ENCODE data around the gene TOMT. TPM values are rescaled to one million over a fixed set of nuclear protein-coding genes. Genes with fewer than 3 reads are reported as not detected.

Gene TOMT
- total RNA-seq, 2 experiments from 2014 or later: not detected

- POLR2A ChIA-PET: interaction anchor here (0.8 to 1.7 kb wide), 7 partner anchors 8 to 163 kb away, joined by 3 to 6 read pairs (median 5); partner anchors contain the start of genes TOMT and XNDC1N
- peak; percentile 80 for TF ChIP-seq CTCF (IDR thresholded peaks at IDR 0.05)
- H3K4me1 Mint-ChIP-seq (ENCODE audit: low read depth): peaks cover 4% of the 10 kb centered on the region
- H3K4me3 Mint-ChIP-seq: no peak overlapping the region
- CTCF ChIA-PET: interaction anchor here (0.6 to 15.1 kb wide), 24 partner anchors 9 to 176 kb away, joined by 3 to 278 read pairs (median 4); partner anchors contain the start of gene NUMA1
- H3K9me3 Mint-ChIP-seq: no peaks in the 10 kb centered on the region
- DNase-seq (peak; percentile 82), ATAC-seq (peak; percentile 97)
- H3K27ac Mint-ChIP-seq: peak overlapping the region; percentile 75
- intact Hi-C loops (cut with micrococcal nuclease): loop anchor here (2.0 kb wide), 1 partner anchor 66 kb away; no protein-coding TSS in a partner anchor
- H3K27me3 Mint-ChIP-seq: no peaks in the 10 kb centered on the region
- peaks cover 3% of the 10 kb centered on the region for H3K36me3 Mint-ChIP-seq (ENCODE audit: low read depth)
Observed at GRCh38 chr11:72091292-72091691, 14.4 kb upstream of the TOMT start.

GRCh38 chr11:72098741-72099140, 7.0 kb upstream of the TOMT start:
- POLR2A ChIA-PET: interaction anchor here (0.8 to 4.9 kb wide), 6 partner anchors 8 to 82 kb away, joined by 3 to 25 read pairs (median 4); partner anchors contain the start of gene ANAPC15
- CTCF ChIA-PET: interaction anchor here (4.6 to 15.1 kb wide), 2 partner anchors 8 to 74 kb away, joined by 41 to 278 read pairs; no protein-coding TSS in a partner anchor
- DNase-seq (no peak), ATAC-seq (no peak)
- TF ChIP-seq CTCF (IDR thresholded peaks at IDR 0.05): no peak
- Mint-ChIP-seq H3K4me3 (no peak overlapping the region), H3K27ac (no peak overlapping the region), H3K36me3 (ENCODE audit: low read depth) (peaks cover 17% of the 10 kb centered on the region), H3K27me3 (no peaks in the 10 kb centered on the region), H3K4me1 (ENCODE audit: low read depth) (peaks cover 29% of the 10 kb centered on the region), H3K9me3 (no peaks in the 10 kb centered on the region)
- intact Hi-C loops (cut with micrococcal nuclease): no loop called here

- Mint-ChIP-seq H3K27me3 (no peaks in the 10 kb centered on the region), H3K4me3 (no peak overlapping the region), H3K9me3 (no peaks in the 10 kb centered on the region), H3K27ac (peak overlapping the region; percentile 1), H3K36me3 (ENCODE audit: low read depth) (peaks cover 17% of the 10 kb centered on the region), H3K4me1 (ENCODE audit: low read depth) (peaks cover 37% of the 10 kb centered on the region)
- ChIA-PET POLR2A (interaction anchor here (0.7 to 4.9 kb wide), 6 partner anchors 9 to 172 kb away, joined by 3 to 25 read pairs (median 6); partner anchors contain the start of genes ANAPC15 and XNDC1N), CTCF (interaction anchor here (0.9 to 15.1 kb wide), 5 partner anchors 9 to 139 kb away, joined by 3 to 278 read pairs (median 15); no protein-coding TSS in a partner anchor)
- no peak for TF ChIP-seq CTCF (IDR thresholded peaks at IDR 0.05)
- DNase-seq: no peak
- intact Hi-C loops (cut with micrococcal nuclease): no loop called here
- ATAC-seq: no peak
Observed at GRCh38 chr11:72100009-72100408, 5.7 kb upstream of the TOMT start.

- Mint-ChIP-seq H3K27me3 (no peaks in the 10 kb centered on the region), H3K27ac (peak overlapping the region; percentile 1), H3K4me1 (ENCODE audit: low read depth) (peaks cover 37% of the 10 kb centered on the region), H3K36me3 (ENCODE audit: low read depth) (peaks cover 17% of the 10 kb centered on the region), H3K9me3 (no peaks in the 10 kb centered on the region), H3K4me3 (no peak overlapping the region)
- no peak for DNase-seq
- ChIA-PET POLR2A (interaction anchor here (0.7 to 4.9 kb wide), 7 partner anchors 8 to 172 kb away, joined by 3 to 25 read pairs (median 3); partner anchors contain the start of genes ANAPC15 and XNDC1N), CTCF (interaction anchor here (0.9 to 15.1 kb wide), 5 partner anchors 9 to 138 kb away, joined by 3 to 278 read pairs (median 15); no protein-coding TSS in a partner anchor)
- intact Hi-C loops (cut with micrococcal nuclease): no loop called here
- no peak for ATAC-seq
- TF ChIP-seq CTCF (IDR thresholded peaks at IDR 0.05): no peak
Observed at GRCh38 chr11:72100462-72100861, 5.3 kb upstream of the TOMT start.

- ATAC-seq: no peak
- no peak for DNase-seq
- Mint-ChIP-seq H3K4me1 (ENCODE audit: low read depth) (peaks cover 37% of the 10 kb centered on the region), H3K27ac (peak overlapping the region; percentile 96), H3K4me3 (peak overlapping the region; percentile 95), H3K9me3 (no peaks in the 10 kb centered on the region), H3K36me3 (ENCODE audit: low read depth) (peaks cover 16% of the 10 kb centered on the region), H3K27me3 (no peaks in the 10 kb centered on the region)
- TF ChIP-seq CTCF (IDR thresholded peaks at IDR 0.05): no peak
- ChIA-PET POLR2A (interaction anchor here (0.6 to 2.7 kb wide), 10 partner anchors 9 to 174 kb away, joined by 3 to 6 read pairs (median 4); partner anchors contain the start of genes ANAPC15 and XNDC1N), CTCF (interaction anchor here (0.9 to 15.1 kb wide), 7 partner anchors 10 to 82 kb away, joined by 3 to 278 read pairs (median 4); partner anchors contain the start of gene ANAPC15)
- intact Hi-C loops (cut with micrococcal nuclease): no loop called here
Observed at GRCh38 chr11:72102162-72102561, 3.6 kb upstream of the TOMT start.
